MCF 10A (cell line): Measurements from ENCODE around the gene SOX6. TPM values are rescaled to one million over a fixed set of nuclear protein-coding genes. Genes with fewer than 3 reads are reported as not detected.

Source experiments
- BruUV-seq: library from RNA; stranded (reverse); fragments of 400-500 nt; replicated peaks from 2 replicates; lab custom pipeline; 2021; lab: Mats Ljungman, UMichigan
- CTCF ChIA-PET: fragments of 300-600 bp; sonication (Branson Sonifier 250); formaldehyde crosslinking; extraction: SDS; loops from one replicate; lab custom pipeline; 2021; ENCODE audit warnings: antibody characterized with exemption, inconsistent platforms; lab: Yijun Ruan, JAX
- POLR2A ChIA-PET: fragments of 300-600, 350-650 bp; sonication (Branson Sonifier 250); formaldehyde crosslinking; extraction: SDS; loops from one replicate; lab custom pipeline; 2020; ENCODE audit warnings: antibody characterized with exemption, inconsistent platforms; lab: Yijun Ruan, JAX
- DNase-seq: peaks from one replicate; pipeline ENCODE4 v3.0.0-alpha.2; 2018; ENCODE audit not compliant: unreplicated experiment
- H3K27ac Mint-ChIP-seq: one replicate; pipeline ENCODE4 v1.8.0; 2022; ENCODE audit warnings: mild to moderate bottlenecking, low read depth, mixed read lengths; ENCODE audit not compliant: unreplicated experiment
- H3K27me3 Mint-ChIP-seq: one replicate; pipeline ENCODE4 v1.8.0; 2022; ENCODE audit warnings: mixed read lengths; ENCODE audit not compliant: insufficient read depth, unreplicated experiment
- H3K36me3 Mint-ChIP-seq: one replicate; pipeline ENCODE4 v1.8.0; 2022; ENCODE audit warnings: mild to moderate bottlenecking, moderate library complexity, mixed read lengths; ENCODE audit not compliant: insufficient read depth, unreplicated experiment
- H3K4me1 Mint-ChIP-seq: one replicate; pipeline ENCODE4 v1.8.0; 2022; ENCODE audit warnings: mixed read lengths; ENCODE audit not compliant: insufficient read depth, unreplicated experiment
- H3K4me3 Mint-ChIP-seq: one replicate; pipeline ENCODE4 v1.8.0; 2022; ENCODE audit warnings: mild to moderate bottlenecking, moderate library complexity, mixed read lengths; ENCODE audit not compliant: unreplicated experiment
- H3K9me3 Mint-ChIP-seq: one replicate; pipeline ENCODE4 v1.8.0; 2022; ENCODE audit warnings: mixed read lengths; ENCODE audit not compliant: unreplicated experiment
- CTCF ChIP-seq: fragments of 200-600 bp; IDR thresholded peaks from one replicate; pipeline ENCODE4 v1.8.0; 2022; ENCODE audit warnings: antibody characterized with exemption, mild to moderate bottlenecking; ENCODE audit not compliant: unreplicated experiment
- intact Hi-C: fragments of 100-400 bp; cut with micrococcal nuclease; formaldehyde crosslinking; loops from 2 replicates; pipeline ENCODE4 v1.14.1; 2022
- total RNA-seq: library from RNA; stranded (reverse); gene quantifications from 2 replicates; pipeline ENCODE4 v1.2.3, GENCODE V29; 2022

SOX6 gene
- total RNA-seq, 1 experiment from 2014 or later: 6.4 TPM

DNA sequence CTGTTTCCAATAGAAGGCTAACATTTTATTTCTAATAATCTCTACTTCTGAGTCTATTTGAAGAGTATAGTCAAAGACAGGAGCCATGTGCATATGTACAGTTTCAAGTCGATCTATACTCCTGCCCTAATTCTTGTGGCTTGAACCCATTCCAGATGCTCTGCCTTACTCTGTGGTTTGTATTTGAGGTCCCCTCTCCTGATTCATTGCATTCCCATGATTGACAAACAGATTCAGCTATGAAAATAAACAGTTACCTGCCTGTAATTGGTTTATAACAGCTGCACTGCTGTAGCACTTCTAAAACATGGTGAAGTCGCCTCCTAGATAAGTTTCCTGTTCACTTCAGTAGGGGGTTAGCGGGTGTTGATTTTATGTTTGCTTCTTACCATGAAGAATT, 138.7 kb downstream of the SOX6 start:
- Mint-ChIP-seq H3K4me1 (no peaks in the 10 kb centered on the region), H3K27ac (no peak overlapping the region), H3K9me3 (no peaks in the 10 kb centered on the region), H3K27me3 (no peaks in the 10 kb centered on the region), H3K4me3 (no peak overlapping the region), H3K36me3 (no peaks in the 10 kb centered on the region)
- CTCF ChIA-PET: no interaction called here
- no TSS peak for BruUV-seq
- POLR2A ChIA-PET: interaction anchor here (1.0 to 1.3 kb wide), 2 partner anchors 387 to 388 kb away, joined by 3 read pairs; no protein-coding TSS in a partner anchor
- intact Hi-C loops: no loop called here
- peak; percentile 19 for DNase-seq
- no peak for TF ChIP-seq CTCF

DNA sequence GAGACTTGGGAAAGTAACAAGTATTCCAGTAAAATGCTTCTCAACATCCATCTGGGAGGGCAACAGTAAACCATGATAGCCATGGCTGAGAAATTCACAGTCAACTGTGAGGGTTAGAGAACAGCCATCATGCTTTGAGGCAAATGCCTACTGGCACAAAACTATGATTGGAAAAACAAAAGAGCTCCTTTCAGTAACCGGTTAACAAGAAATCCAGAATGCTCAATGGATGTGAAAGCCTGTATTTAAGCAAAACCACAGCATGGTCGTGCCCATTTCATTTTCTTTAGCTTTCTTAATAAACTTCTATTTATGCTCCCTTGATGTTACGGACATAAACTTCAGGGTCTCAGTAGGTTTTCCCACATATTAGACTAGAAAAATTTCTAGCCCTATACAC, 139.5 kb downstream of the SOX6 start:
- no peaks in the 10 kb centered on the region for H3K9me3 Mint-ChIP-seq
- no peaks in the 10 kb centered on the region for H3K4me1 Mint-ChIP-seq
- H3K36me3 Mint-ChIP-seq: no peaks in the 10 kb centered on the region
- no peak overlapping the region for H3K27ac Mint-ChIP-seq
- TF ChIP-seq CTCF: no peak
- DNase-seq: no peak
- intact Hi-C loops: no loop called here
- CTCF ChIA-PET: interaction anchor here (1.1 kb wide), 1 partner anchor 12 kb away, joined by 3 read pairs; no protein-coding TSS in a partner anchor
- no peaks in the 10 kb centered on the region for H3K27me3 Mint-ChIP-seq
- no TSS peak for BruUV-seq
- H3K4me3 Mint-ChIP-seq: no peak overlapping the region
- POLR2A ChIA-PET: no interaction called here

GRCh38 chr11:16215352-16215751, 141.0 kb downstream of the SOX6 start:
- H3K9me3 Mint-ChIP-seq: no peaks in the 10 kb centered on the region
- H3K4me1 Mint-ChIP-seq: no peaks in the 10 kb centered on the region
- H3K27ac Mint-ChIP-seq: no peak overlapping the region
- no peaks in the 10 kb centered on the region for H3K36me3 Mint-ChIP-seq
- POLR2A ChIA-PET: interaction anchor here (0.7 kb wide), 1 partner anchor 376 kb away, joined by 3 read pairs; no protein-coding TSS in a partner anchor
- BruUV-seq: no TSS peak
- intact Hi-C loops: no loop called here
- CTCF ChIA-PET: interaction anchor here (0.5 kb wide), 1 partner anchor 1261 kb away, joined by 3 read pairs; no protein-coding TSS in a partner anchor
- no peak overlapping the region for H3K4me3 Mint-ChIP-seq
- no peak for DNase-seq
- no peak for TF ChIP-seq CTCF
- H3K27me3 Mint-ChIP-seq: no peaks in the 10 kb centered on the region

GRCh38 chr11:16211407-16211806, 144.9 kb downstream of the SOX6 start:
- no peak overlapping the region for H3K4me3 Mint-ChIP-seq
- no peaks in the 10 kb centered on the region for H3K27me3 Mint-ChIP-seq
- CTCF ChIA-PET: interaction anchor here (0.6 kb wide), 1 partner anchor 475 kb away, joined by 3 read pairs; no protein-coding TSS in a partner anchor
- H3K4me1 Mint-ChIP-seq: no peaks in the 10 kb centered on the region
- H3K36me3 Mint-ChIP-seq: no peaks in the 10 kb centered on the region
- no peaks in the 10 kb centered on the region for H3K9me3 Mint-ChIP-seq
- DNase-seq: no peak
- BruUV-seq: no TSS peak
- POLR2A ChIA-PET: no interaction called here
- no peak overlapping the region for H3K27ac Mint-ChIP-seq
- TF ChIP-seq CTCF: no peak
- intact Hi-C loops: no loop called here
